Epidermal melanocyte (primary cell): ENCODE results near the gene RIBC2.

ENCODE experiments used
- DNase-seq: peaks from one replicate; pipeline ENCODE4 v3.0.0; 2011; ENCODE audit warnings: low spot score; ENCODE audit not compliant: insufficient read length

RIBC2 gene

DNA sequence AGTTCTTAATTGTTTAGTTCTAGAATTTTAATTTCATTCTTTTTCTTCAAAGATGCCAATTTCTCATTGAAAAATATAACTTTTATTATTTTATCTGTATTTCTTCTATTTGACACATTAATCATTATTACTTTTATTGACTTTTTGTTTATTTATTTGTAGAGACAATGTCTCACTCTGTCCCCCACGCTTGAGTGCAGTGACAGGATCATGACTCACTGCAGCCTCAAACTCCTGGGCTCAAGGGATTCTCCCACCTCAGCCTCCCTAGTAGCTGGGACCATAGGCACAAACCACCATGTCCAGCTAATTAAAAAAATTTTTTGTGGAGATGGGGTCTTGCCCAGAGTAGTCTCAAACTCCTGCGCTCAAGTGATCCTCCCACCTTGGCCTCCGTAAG is 58.9 kb downstream of the RIBC2 start:
- no peak for DNase-seq

DNA sequence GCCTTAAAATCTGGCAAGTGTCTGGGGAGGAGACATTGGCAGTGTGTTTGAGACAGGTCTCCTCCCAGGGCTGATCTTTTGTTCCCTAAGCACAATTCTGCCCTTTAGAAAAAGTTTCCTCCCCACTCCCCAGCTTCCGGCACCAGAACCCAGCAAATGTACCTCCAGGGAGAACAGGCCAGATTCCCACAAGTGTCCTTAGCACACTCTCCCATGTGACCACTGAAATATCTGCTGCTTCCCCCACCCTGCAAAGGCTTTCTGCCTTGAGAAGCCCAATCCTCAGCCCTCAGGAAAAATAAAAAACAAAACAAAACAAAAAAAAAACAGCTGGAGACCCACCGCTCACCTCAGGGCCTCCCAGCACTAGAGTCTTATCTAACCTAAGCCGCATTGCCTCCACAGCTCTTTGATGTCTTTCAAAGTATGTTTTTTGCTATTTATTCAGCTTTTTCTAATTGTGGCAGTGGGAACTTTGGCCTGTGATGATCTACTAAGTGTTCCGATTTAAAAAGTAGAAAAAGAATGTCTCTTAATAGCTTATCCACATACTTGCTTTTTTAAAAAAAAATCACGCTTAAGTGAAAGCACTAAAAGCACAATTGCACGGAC is 60.2 kb downstream of the RIBC2 start:
- DNase-seq: no peak

DNA sequence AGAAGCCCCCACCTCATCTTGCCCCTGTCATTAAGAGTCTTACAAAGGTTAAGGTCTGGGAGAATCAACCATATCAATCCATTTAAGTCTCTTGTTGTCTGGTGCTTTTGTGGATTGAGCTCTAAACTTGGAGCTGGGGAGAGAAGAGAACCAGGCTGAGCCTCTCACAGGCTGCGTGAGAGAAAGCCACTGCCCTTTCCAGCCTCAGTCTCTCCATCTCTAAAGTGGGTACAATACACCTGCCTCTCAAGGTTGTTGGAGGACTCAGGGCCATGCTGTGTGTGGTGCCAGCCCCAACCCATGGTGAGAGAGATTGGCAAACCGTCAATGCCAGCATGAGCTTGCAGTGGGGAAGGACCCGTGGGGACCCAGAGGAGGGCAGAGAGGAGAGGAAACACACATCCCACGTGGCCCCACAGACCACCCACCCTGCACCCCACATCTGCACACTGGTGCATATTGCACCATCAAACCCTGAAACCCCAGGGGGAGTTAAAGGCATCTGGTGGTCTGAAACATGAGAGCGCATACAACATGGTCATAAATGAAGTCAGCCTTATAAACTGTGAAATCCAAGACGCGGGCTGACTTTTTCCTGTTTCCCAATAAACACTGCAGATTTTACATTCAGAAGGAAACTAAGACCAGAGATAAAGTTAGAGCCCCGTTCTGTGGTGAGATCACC is 61.7 kb downstream of the RIBC2 start:
- no peak for DNase-seq

DNA sequence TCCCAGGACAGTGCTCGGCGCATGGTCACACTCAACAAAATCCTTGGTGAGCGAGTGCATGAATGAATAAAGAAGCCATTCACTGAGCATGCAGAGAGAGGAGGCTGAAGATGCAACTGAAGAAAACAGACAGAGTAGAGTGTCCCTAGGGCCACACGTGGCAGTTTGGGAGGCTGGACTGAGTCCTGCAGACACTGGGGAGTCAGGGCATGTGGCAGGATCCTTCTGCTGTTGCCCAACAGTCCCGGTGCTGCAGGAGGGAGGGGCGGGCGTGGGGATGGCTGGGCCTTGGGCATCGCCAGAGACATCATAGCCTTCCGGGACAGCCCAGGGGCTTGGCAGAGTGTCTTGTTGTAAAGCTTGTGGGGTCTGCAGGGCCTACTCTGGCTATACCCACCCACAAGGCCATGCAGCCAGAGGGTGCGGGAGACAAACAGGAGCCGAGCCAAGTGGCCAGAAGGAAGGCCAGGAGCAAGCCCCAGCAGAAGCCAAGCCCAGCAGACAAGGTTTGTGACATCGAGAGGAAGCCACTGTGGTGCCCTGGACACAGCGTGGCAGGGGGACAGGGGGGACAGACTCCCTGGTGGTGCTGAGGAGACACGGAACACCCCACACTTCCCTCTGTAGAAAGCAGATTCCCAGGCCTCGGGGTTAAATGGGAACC is 62.5 kb downstream of the RIBC2 start:
- DNase-seq: peak; percentile 34

DNA sequence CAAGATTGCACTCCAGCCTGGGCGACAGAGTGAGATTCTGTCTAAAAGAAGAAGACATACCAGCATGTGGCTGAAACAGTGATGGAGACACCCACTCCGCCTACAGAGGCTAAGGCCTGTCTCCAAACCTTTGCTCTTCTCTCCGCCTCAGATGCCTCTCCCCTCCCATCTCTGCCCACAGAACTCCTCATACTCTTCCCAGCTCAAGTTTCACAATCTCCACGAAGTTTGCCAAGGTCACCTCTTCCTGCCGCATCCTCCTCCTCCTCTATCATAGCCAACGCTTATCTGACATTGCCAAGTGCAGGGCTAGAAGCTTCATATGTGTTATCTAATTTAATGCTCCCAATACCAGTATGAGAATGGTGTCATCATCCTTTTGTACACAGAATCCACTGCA is 63.3 kb downstream of the RIBC2 start:
- no peak for DNase-seq

DNA sequence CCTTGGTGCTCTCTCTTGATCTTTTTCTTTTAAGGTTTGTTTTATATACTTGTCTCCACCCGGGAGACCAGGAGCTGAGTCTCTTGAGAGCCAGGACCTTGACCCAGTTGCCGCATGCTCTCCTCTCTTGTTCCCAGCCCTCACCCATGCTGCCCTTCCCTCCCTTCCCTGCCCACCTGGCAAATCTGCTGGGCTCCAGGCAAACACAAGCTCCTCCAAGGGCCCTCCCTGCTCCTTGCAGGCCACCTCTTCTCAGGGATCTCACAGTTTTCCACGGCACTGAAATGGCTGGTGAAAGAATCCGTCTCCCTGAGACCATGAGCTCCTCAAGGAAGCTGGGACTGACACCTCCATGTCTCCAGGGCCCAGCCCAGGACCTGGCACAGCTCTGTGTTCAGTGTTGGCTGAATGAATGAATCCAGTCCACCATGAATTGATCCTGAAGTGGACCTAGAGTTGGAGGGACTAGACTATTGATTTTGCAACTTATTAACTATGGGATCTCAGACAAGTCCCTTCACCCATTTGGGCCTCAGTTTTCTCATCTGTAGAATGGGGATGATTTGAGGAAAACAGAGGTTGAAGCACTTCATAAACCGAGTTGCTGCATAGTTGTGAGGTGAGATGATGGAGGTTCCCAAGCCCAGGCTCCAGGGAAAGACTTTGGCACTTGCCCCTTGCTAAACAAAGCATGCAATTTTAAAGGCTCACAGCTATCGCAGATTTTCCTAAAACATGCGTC is 64.0 kb downstream of the RIBC2 start:
- no peak for DNase-seq

DNA sequence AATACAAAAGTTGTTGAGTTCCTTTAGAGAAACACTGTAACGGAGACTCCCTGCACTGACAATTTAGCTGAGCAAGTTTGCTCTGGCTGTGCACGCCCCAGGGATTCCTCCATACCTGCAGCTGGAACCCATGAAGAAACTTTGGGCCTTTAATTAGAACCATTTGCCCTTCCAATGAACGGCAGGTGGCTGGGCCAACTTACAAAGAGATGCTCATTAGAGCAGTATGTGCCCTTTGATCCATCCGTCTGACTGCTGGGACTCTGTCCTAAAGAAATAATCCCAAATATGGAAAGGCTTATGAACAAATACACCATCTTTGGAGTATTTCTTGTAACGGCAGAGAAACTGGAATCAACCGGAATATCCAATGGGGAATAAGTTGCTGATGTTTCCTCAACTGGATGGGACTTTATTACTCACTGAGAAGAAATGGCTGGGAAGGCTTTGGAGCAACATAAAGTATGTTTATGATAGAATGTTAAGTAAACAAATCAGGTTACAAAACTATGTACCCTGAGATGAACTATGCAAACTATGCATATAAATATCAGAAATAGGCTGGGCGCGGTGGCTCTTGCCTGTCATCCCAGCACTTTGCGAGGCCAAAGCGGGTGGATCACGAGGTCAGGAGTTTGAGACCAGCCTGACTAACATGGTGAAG is 64.7 kb downstream of the RIBC2 start:
- DNase-seq: peak; percentile 60

DNA sequence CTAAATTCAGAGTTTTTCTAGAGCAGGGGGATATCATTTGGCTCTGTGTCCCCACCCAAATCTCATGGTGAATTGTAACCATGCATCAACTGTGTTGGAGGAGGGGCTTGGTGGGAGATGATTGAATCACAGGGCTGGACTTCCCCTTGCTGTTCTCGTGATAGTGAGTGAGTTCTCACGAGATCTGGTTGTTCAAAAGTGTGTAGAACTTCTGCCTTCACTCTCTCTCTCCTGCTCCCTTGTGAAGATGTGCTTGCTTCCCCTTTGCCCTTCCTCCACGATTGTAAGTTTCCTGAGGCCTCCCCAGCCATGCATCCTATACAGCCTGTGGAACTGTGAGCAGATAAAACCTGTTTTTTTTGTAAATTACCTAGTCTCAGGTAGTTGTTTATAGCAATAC is 67.2 kb downstream of the RIBC2 start:
- no peak for DNase-seq

DNA sequence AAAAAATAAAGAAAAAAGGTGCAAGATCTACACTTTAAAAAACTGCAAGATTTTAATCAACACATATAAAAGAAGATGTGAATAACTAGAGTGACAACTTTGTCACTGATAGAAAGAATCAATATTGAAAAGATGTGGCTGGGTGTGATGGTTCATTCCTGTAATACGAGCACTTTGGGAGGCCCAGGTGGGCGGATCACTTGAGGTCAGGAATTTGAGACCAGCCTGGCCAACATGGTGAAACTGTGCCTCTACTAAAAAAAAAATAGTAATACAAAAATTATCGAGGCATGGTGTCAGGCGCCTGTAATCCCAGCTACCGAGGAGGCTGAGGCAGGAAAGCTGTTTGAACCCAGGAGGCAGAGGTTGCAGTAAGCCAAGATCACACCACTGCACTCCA is 68.2 kb downstream of the RIBC2 start:
- DNase-seq: no peak
